OCI-LY3 (cell line): ENCODE results near the gene ANKS1B.

Experiments
- EZH2phosphoT487 ChIP-seq: fragments of 200-600 bp; shearing (Covaris generic); IDR thresholded peaks from 2 replicates; pipeline ENCODE4 v1.6.1; 2018; ENCODE audit warnings: antibody characterized with exemption, mixed run types, low read depth
- TF ChIP-seq, protein P1 (sequence below): fragments of 200-600, 300-600 bp; sonication (generic); IDR thresholded peaks from 2 replicates; pipeline ENCODE4 v1.5.1; 2014; ENCODE audit warnings: antibody characterized with exemption, low read length, low read depth

DNA sequence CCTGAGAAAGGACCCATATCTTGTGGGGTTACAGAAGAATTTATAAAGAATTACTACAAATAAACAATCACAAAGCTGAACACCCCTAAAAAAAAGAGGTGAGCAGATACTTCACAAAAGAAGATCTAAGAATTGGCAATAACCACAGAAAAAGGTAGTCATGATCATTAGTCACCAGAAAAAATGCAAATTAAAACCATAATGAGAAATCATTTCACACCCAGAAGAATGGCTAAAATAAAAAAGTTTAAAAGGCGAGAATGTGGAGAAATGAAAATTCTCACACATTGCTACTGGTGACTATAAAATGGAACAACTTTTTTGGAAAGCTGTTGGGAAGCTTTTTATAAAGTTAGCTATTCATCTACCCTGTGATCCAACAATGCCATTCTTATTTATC lies 545.3 kb downstream of the ANKS1B start:
- TF ChIP-seq, protein P1, sequence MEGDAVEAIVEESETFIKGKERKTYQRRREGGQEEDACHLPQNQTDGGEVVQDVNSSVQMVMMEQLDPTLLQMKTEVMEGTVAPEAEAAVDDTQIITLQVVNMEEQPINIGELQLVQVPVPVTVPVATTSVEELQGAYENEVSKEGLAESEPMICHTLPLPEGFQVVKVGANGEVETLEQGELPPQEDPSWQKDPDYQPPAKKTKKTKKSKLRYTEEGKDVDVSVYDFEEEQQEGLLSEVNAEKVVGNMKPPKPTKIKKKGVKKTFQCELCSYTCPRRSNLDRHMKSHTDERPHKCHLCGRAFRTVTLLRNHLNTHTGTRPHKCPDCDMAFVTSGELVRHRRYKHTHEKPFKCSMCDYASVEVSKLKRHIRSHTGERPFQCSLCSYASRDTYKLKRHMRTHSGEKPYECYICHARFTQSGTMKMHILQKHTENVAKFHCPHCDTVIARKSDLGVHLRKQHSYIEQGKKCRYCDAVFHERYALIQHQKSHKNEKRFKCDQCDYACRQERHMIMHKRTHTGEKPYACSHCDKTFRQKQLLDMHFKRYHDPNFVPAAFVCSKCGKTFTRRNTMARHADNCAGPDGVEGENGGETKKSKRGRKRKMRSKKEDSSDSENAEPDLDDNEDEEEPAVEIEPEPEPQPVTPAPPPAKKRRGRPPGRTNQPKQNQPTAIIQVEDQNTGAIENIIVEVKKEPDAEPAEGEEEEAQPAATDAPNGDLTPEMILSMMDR: no peak
- TF ChIP-seq EZH2phosphoT487: no peak
